K562 (cell line): ENCODE results near the gene IRF2BP1. TPM values are rescaled to one million over a fixed set of nuclear protein-coding genes. Genes with fewer than 3 reads are reported as not detected.
A peak's percentile ranks its signal among the peaks of the same experiment; 100 is the strongest.

ENCODE experiments used
- ATAC-seq: fragments of 200-7000 bp; cut with Tn5 transposase; 3 replicates; pipeline ENCODE4 v1.9.1; 2020; ENCODE audit warnings: moderate library complexity
- BruUV-seq: library from RNA; stranded (reverse); fragments of 400-500 nt; replicated peaks from 2 replicates; lab custom pipeline; 2021; lab: Mats Ljungman, UMichigan
- CTCF ChIA-PET: fragments of 300-600 bp; formaldehyde crosslinking; extraction: SDS; loops from one replicate; lab custom pipeline; 2021; ENCODE audit warnings: low intra/inter-chr PET ratio; lab: Yijun Ruan, JAX
- POLR2A ChIA-PET: fragments of 300-600, 350-650 bp; sonication (Branson Sonifier 250); formaldehyde crosslinking; extraction: SDS; loops from one replicate; lab custom pipeline; 2021; ENCODE audit warnings: antibody characterized with exemption, inconsistent platforms; lab: Yijun Ruan, JAX
- DNase-seq, 4 experiments: peaks; one replicate each; pipeline versions ENCODE4 v3.0.0 to v3.0.0-alpha.2; 2011 to 2018; ENCODE audit warnings: low spot score in 3 of 4, mixed read lengths in 3 of 4; ENCODE audit errors: extremely low read depth in 1 of 4
- FAIRE-seq: peaks from 2 replicates; lab custom pipeline; 2011; peaks lifted over from hg19 to GRCh38; lab: Jason Lieb, UNC
- H2AFZ ChIP-seq: 2 replicates; pipeline ENCODE4 v1.6.0; 2011; ENCODE audit warnings: low read depth, low read length, control low read depth, inconsistent platforms
- H3K27ac ChIP-seq: fragments of 200-600 bp; 3 replicates; pipeline ENCODE4 v1.8.0; 2011; ENCODE audit warnings: low read depth, mild to moderate bottlenecking, control low read depth, inconsistent platforms, low read length, moderate library complexity, mixed read lengths; ENCODE audit errors: extremely low read depth
- H3K27me3 ChIP-seq, 2 experiments: fragments of 300-600 bp in 1 of 2; 2 replicates in 1 of 2; 3 replicates in 1 of 2; pipeline versions ENCODE4 v1.6.0 to v1.8.0; 2011; ENCODE audit warnings: inconsistent platforms in 2 of 2, low read length in 2 of 2, mild to moderate bottlenecking in 1 of 2, mixed read lengths in 1 of 2, moderate library complexity in 1 of 2; ENCODE audit not compliant: control insufficient read depth in 2 of 2, insufficient read depth in 2 of 2
- H3K36me3 ChIP-seq: fragments of 300-600 bp; 3 replicates; pipeline ENCODE4 v1.8.0; 2011; ENCODE audit warnings: mild to moderate bottlenecking, low read length, inconsistent platforms; ENCODE audit not compliant: control insufficient read depth, insufficient read depth
- H3K4me1 ChIP-seq, 2 experiments: fragments of 200-600 bp in 1 of 2; replicated peaks in 1 of 2; 2 replicates in 1 of 2; 3 replicates in 1 of 2; pipeline versions ENCODE4 v1.5.1 to v1.8.0; 2011; ENCODE audit warnings: inconsistent platforms in 2 of 2, low read length in 2 of 2, mild to moderate bottlenecking in 1 of 2, mixed read lengths in 1 of 2, moderate library complexity in 1 of 2; ENCODE audit not compliant: control insufficient read depth in 2 of 2, insufficient read depth in 2 of 2
- H3K4me2 ChIP-seq: 2 replicates; pipeline ENCODE4 v1.6.1; 2011; ENCODE audit warnings: low read length, control low read depth, inconsistent platforms, mixed read lengths; ENCODE audit not compliant: insufficient read depth
- H3K4me3 ChIP-seq: fragments of 200-600 bp; sonication (generic), shearing (Covaris generic); 2 replicates; pipeline ENCODE4 v1.5.1; 2016; ENCODE audit warnings: control low read depth, inconsistent platforms
- H3K79me2 ChIP-seq: fragments of 200-600 bp; 3 replicates; pipeline ENCODE4 v1.8.0; 2011; ENCODE audit warnings: low read length, inconsistent platforms; ENCODE audit not compliant: control insufficient read depth, insufficient read depth
- H3K9ac ChIP-seq, 2 experiments: 2 replicates each; pipeline versions ENCODE4 v1.6.0 to v1.6.1; 2011; ENCODE audit warnings: low read depth in 2 of 2, low read length in 2 of 2, control low read depth in 1 of 2, inconsistent platforms in 1 of 2, mild to moderate bottlenecking in 1 of 2, mixed read lengths in 1 of 2; ENCODE audit not compliant: insufficient read depth in 1 of 2
- H3K9me1 ChIP-seq: one replicate; pipeline ENCODE4 v1.6.0; 2011; ENCODE audit warnings: inconsistent platforms, mild to moderate bottlenecking, low read length, moderate library complexity; ENCODE audit not compliant: control insufficient read depth, insufficient read depth
- H3K9me3 ChIP-seq: replicated peaks from 2 replicates; pipeline ENCODE4 v1.5.1; 2011; ENCODE audit warnings: low read depth, low read length, inconsistent platforms; ENCODE audit not compliant: control insufficient read depth, insufficient read depth
- H4K20me1 ChIP-seq: replicated peaks from 2 replicates; pipeline ENCODE4 v1.6.1; 2011; ENCODE audit warnings: low read length, inconsistent platforms, mixed read lengths; ENCODE audit not compliant: control insufficient read depth, insufficient read depth
- ARID3B ChIP-seq: fragments of 250-450 bp; sonication (Bioruptor Pico); IDR thresholded peaks from 2 replicates; pipeline ENCODE4 v1.4.0; 2020; ENCODE audit warnings: borderline replicate concordance
- BCOR ChIP-seq: fragments of 450-650 bp; IDR thresholded peaks from 2 replicates; pipeline ENCODE4 v1.6.1; 2016
- CREB1 ChIP-seq, 2 experiments: sonication (generic) in 1 of 2; formaldehyde crosslinking in 1 of 2; IDR thresholded peaks; 2 replicates each; pipeline versions ENCODE4 v1.6.1 to v1.8.0; 2012 to 2022; ENCODE audit warnings: inconsistent platforms in 1 of 2, mild to moderate bottlenecking in 1 of 2, missing genetic modification reagents in 1 of 2, moderate library complexity in 1 of 2
- FOXK2 ChIP-seq, 2 experiments: fragments of 450-650 bp; IDR thresholded peaks in 1 of 2; conservative IDR thresholded peaks in 1 of 2; 2 replicates each; pipeline ENCODE4 v1.6.1; 2016; ENCODE audit warnings: low read depth in 2 of 2, mild to moderate bottlenecking in 1 of 2
- HDAC3 ChIP-seq: fragments of 450-650 bp; IDR thresholded peaks from 2 replicates; pipeline ENCODE4 v1.6.1; 2018; ENCODE audit warnings: borderline replicate concordance, mild to moderate bottlenecking, moderate library complexity; ENCODE audit not compliant: partially characterized antibody
- ID3 ChIP-seq, 2 experiments: fragments of 250-450 bp in 1 of 2; fragments of 450-650 bp in 1 of 2; sonication (Bioruptor Pico) in 1 of 2; IDR thresholded peaks; 2 replicates each; pipeline versions ENCODE4 v1.6.1 to v1.8.0; 2016 to 2021; ENCODE audit warnings: mild to moderate bottlenecking in 2 of 2, moderate library complexity in 2 of 2, missing compliant biosample characterization in 1 of 2, missing genetic modification characterization in 1 of 2
- IFI16 ChIP-seq: fragments of 250-450 bp; sonication (Bioruptor Pico); IDR thresholded peaks from 2 replicates; pipeline ENCODE4 v2.1.2; 2022; ENCODE audit warnings: mild to moderate bottlenecking, inconsistent platforms
- KDM4B ChIP-seq, 2 experiments: fragments of 450-650 bp in 1 of 2; sonication (generic) in 1 of 2; IDR thresholded peaks; 2 replicates each; pipeline ENCODE4 v1.6.1; 2016 to 2017; ENCODE audit warnings: borderline replicate concordance in 2 of 2, antibody characterized with exemption in 1 of 2, low read depth in 1 of 2, mild to moderate bottlenecking in 1 of 2
- MAFG ChIP-seq: fragments of 450-650 bp; conservative IDR thresholded peaks from 2 replicates; pipeline ENCODE4 v1.6.1; 2016; ENCODE audit warnings: missing genetic modification characterization, missing compliant biosample characterization
- MECOM ChIP-seq: fragments of 250-450 bp; sonication (Bioruptor Pico); IDR thresholded peaks from 2 replicates; pipeline ENCODE4 v1.8.0; 2022; ENCODE audit warnings: inconsistent platforms
- MXI1 ChIP-seq: IDR thresholded peaks from 2 replicates; pipeline ENCODE4 v1.6.1; 2011; ENCODE audit warnings: low read depth, mild to moderate bottlenecking, improper control_type of control experiment, low read length
- RBM39 ChIP-seq: fragments of 200-400 bp; formaldehyde crosslinking; optimal IDR thresholded peaks from 2 replicates; pipeline ENCODE3; 2018; ENCODE audit warnings: low read depth, low read length
- WGBS: fragments of 100-300 bp; shearing (Covaris generic); methylation state at CpG from one replicate; pipeline ENCODE4 v1.1.6; 2016; ENCODE audit warnings: low coverage, mixed read lengths; ENCODE audit not compliant: insufficient coverage; ENCODE audit errors: missing lambda C conversion rate; 5-methylcytosine and 5-hydroxymethylcytosine counted together
- in situ Hi-C: fragments of 300-500 bp; cut with MboI; formaldehyde crosslinking; loops from 4 replicates; pipeline ENCODE4 v1.15.0; 2018; ENCODE audit warnings: inconsistent platforms, mixed read lengths
- intact Hi-C: fragments of 100-400 bp; cut with micrococcal nuclease; formaldehyde crosslinking; loops from 2 replicates; pipeline ENCODE4 v1.14.2; 2022
- polyA plus RNA-seq, 8 experiments: library from polyadenylated mRNA; depleted of rRNA in 4 of 8; stranded (reverse) in 5 of 8; unstranded in 3 of 8; fragments of >200 nt; fragmentation: Nextera tagmentation in 2 of 8; fragmentation: Illumina TruSeq in 1 of 8; extraction: Ambion mirVana in 2 of 8; extraction: Trizol in 1 of 8; gene quantifications; 2 replicates each; pipeline versions ENCODE4 v1.2.1 to v1.2.3, GENCODE V29; 2011 to 2014; ENCODE audit warnings: inconsistent platforms in 1 of 8, missing spikeins in 1 of 8
- total RNA-seq, 7 experiments: library from RNA; depleted of rRNA in 6 of 7; stranded (reverse); fragments of >200 nt in 6 of 7; fragmentation: Illumina TruSeq in 2 of 7; extraction: Trizol in 2 of 7; gene quantifications; 2 replicates each; pipeline versions ENCODE4 v1.2.1 to v1.2.3, GENCODE V29; 2011 to 2021; ENCODE audit warnings: low replicate concordance in 1 of 7
- TF ChIP-seq, protein P1 (sequence below), 2 experiments: fragments of 450-650 bp; IDR thresholded peaks; 2 replicates each; pipeline ENCODE4 v1.6.1; 2018; ENCODE audit warnings: mild to moderate bottlenecking in 2 of 2, low read depth in 1 of 2; ENCODE audit not compliant: partially characterized antibody in 2 of 2

The IRF2BP1 gene
- total and polyA plus RNA-seq, 9 of the 15 experiments (the other 6 are each of a cell fraction or from before 2014, with no cell fraction given): 0.61 to 35.9 (median 3.5) TPM

DNA sequence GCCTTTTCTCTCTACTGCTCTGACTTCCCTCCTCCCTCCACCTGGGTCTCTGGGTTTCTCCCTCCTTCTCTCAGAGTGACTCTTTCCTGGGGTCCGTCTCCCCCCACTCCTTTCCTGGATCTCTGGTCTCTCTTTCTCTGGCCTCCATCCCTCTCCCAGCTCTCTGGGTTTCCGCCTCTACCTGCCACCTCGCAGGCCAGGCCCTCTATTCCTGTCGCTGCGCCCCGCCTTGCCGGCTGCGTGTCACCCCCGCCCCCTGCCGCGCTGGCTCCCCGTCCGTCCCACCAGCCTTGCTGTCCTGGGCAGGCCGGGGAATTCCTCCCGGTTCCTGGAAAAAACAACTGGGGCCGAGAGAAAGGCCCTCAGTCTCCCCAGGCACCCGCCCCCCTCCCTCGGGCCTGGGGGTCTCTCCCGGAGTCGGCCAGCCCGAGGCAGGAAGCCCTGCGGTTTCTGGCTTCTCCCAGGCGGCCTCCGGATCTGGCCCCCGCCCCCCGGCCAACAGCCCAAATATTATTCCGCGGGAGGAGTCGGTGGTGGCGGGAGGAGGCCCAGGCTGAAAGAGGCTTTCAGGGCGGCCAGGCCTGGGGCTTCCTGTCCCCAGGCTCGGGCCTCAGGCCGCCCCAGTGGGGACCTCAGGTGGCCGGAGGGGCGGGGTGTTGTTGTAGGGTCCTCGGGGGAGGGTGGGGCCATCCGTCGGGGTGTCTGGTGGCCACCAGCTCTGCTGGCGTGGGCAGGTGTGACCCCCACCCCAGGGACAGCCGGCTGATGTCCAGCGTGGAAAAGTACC lies 9.3 kb downstream of the IRF2BP1 start (continued):
- no peak for TF ChIP-seq RBM39
- TF ChIP-seq, protein P1, sequence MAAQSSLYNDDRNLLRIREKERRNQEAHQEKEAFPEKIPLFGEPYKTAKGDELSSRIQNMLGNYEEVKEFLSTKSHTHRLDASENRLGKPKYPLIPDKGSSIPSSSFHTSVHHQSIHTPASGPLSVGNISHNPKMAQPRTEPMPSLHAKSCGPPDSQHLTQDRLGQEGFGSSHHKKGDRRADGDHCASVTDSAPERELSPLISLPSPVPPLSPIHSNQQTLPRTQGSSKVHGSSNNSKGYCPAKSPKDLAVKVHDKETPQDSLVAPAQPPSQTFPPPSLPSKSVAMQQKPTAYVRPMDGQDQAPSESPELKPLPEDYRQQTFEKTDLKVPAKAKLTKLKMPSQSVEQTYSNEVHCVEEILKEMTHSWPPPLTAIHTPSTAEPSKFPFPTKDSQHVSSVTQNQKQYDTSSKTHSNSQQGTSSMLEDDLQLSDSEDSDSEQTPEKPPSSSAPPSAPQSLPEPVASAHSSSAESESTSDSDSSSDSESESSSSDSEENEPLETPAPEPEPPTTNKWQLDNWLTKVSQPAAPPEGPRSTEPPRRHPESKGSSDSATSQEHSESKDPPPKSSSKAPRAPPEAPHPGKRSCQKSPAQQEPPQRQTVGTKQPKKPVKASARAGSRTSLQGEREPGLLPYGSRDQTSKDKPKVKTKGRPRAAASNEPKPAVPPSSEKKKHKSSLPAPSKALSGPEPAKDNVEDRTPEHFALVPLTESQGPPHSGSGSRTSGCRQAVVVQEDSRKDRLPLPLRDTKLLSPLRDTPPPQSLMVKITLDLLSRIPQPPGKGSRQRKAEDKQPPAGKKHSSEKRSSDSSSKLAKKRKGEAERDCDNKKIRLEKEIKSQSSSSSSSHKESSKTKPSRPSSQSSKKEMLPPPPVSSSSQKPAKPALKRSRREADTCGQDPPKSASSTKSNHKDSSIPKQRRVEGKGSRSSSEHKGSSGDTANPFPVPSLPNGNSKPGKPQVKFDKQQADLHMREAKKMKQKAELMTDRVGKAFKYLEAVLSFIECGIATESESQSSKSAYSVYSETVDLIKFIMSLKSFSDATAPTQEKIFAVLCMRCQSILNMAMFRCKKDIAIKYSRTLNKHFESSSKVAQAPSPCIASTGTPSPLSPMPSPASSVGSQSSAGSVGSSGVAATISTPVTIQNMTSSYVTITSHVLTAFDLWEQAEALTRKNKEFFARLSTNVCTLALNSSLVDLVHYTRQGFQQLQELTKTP (IDR thresholded peaks at IDR 0.05; ENCODE audit: low read depth in 1 of 2, partially characterized antibody in 2 of 2): peak; percentile 18 to 63

GRCh38 chr19:45876161-45876410 lies 9.9 kb downstream of the IRF2BP1 start:
- ChIA-PET CTCF (interaction anchor here (0.7 kb wide), 1 partner anchor 202 kb away, joined by 4 read pairs; no protein-coding TSS in a partner anchor), POLR2A (interaction anchor here (1.1 kb wide), 1 partner anchor 10 kb away, joined by 5 read pairs; no protein-coding TSS in a partner anchor)
- Histone ChIP-seq H3K9ac (peak overlapping the region; percentile 74 to 91; a peak in 3 of 4 replicates), H3K9me3 (no peaks in the 10 kb centered on the region), H3K4me3 (no peak overlapping the region), H4K20me1 (no peaks in the 10 kb centered on the region), H3K4me1 (peaks cover 51 to 74% of the 10 kb centered on the region in 2 experiments), H3K9me1 (no peaks in the 10 kb centered on the region), H2AFZ (peak overlapping the region; percentile 89), H3K36me3 (peaks cover 9% of the 10 kb centered on the region), H3K27me3 (no peaks in the 10 kb centered on the region), H3K27ac (peak overlapping the region; percentile 90), H3K79me2 (peaks cover 3% of the 10 kb centered on the region; the same call in 1 of the 3 replicates), H3K4me2 (peak overlapping the region; percentile 68)
- ATAC-seq (peak; percentile 64), DNase-seq (peak in 1 of 4 experiments; percentile 76), FAIRE-seq (peak; percentile 81)
- in situ Hi-C loops (no loop called here), intact Hi-C loops (no loop called here)
- WGBS: 13% methylated on average over 4 of the region's 4 CpGs
- no TSS peak for BruUV-seq
- TF ChIP-seq MAFG (tag): no peak
- TF ChIP-seq BCOR: no peak; the same call in 1 of the 2 replicates
- TF ChIP-seq ID3 (CRISPR knock-in tag; IDR thresholded peaks at IDR 0.05): no peak
- TF ChIP-seq ID3 (tag; IDR thresholded peaks at IDR 0.05): no peak
- TF ChIP-seq FOXK2 (conservative IDR thresholded peaks at IDR 0.05 in 1 of 2, IDR thresholded peaks at IDR 0.05 in 1 of 2; ENCODE audit: low read depth in 2 of 2): no peak; a peak in 1 of 4 replicates
- no peak for TF ChIP-seq MXI1
- TF ChIP-seq MECOM (CRISPR knock-in tag): no peak
- no peak for TF ChIP-seq CREB1 (IDR thresholded peaks at IDR 0.05)
- TF ChIP-seq CREB1 (CRISPR knock-in tag; IDR thresholded peaks at IDR 0.05): no peak
- TF ChIP-seq IFI16 (CRISPR knock-in tag): no peak
- TF ChIP-seq KDM4B (IDR thresholded peaks at IDR 0.05; ENCODE audit: borderline replicate concordance in 2 of 2, low read depth in 1 of 2): peak in 1 of 2 experiments; percentile 32; a peak in 1 of 4 replicates
- TF ChIP-seq HDAC3: no peak
- TF ChIP-seq ARID3B (CRISPR knock-in tag): no peak
